Activated CD8-positive, alpha-beta memory T cell treated with anti-CD3 and anti-CD28 coated beads, Interleukin-2, amount 50 U/mL, for 1 hour (primary cell): ENCODE measurements around the gene RUSC2.
"Not testable (repeated sequence)": the region's sequence is repeated elsewhere in the genome, so short reads cannot be mapped to it uniquely, and the experiment has no call there.

ENCODE experiments used
- DNase-seq: peaks from one replicate; pipeline ENCODE4 v3.0.0-alpha.2; 2020; ENCODE audit errors: extremely low read depth

RUSC2 gene

GRCh38 chr9:35495984-35496383 lies 6.1 kb downstream of the RUSC2 start:
- no peak for DNase-seq

DNA sequence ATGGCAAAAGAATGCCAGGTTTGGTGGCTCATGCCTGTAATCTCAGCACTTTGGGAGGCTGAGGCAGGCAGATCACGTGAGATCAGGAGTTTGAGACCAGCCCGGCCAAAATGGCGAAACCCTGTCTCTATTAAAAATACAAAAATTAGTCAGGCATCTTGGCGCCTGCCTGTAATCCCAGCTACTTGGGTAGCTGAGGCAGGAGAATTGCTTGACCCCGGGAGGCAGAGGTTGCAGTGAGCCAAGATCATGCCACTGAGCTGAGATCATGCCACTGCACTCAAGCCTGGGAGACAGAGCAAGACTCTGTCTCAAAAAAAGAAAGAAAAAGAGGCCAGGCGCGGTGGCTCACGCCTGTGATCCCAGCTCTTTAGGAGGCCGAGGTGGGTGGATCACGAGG lies 8.3 kb downstream of the RUSC2 start:
- not testable (repeated sequence) for DNase-seq

DNA sequence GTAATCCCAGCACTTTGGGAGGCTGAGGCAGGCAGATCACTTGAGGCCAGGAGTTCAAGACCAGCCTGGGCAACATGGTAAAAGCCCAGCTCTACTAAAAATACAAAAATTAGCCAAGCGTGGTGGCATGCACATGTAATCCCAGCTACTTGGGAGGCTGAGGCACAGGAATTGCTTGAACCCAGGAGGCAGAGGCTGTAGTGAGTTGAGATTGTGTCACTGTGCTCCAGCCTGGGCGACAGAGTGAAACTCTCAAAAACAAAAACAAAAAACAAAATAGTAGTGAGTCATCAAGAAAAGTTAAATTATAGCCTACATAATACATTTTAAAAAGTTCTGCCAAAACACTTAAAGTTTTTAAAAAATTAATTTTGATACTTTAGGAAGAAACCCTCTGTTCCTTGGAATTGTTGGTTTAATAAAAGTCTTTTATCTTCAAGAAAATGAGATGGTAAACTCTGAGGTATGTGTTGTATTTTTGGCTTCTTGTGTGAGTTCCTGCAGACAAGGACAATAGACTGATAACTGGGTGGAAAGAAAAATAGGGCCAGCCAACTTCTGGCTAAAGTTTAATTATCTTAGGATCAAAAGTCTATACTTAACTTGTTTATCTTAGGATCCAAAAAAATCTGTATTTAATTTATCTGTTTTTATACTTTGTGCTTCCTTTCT lies 9.3 kb downstream of the RUSC2 start:
- DNase-seq = no peak

DNA sequence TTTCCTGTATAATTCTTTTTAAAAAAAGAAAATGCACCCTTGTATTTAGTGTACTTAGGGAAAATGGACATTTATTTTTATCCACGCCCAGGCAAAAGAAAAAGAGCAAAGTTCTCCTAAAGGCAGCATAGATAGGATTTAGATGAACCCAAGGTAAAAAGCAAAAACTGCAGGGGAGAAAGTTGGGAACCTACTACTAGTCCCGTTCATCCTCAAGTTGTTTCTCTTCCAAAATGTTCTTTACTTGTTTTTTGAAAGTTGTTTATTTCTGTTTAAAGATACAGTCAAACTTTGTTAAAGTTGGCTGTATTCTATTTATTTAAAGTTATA lies 9.8 kb downstream of the RUSC2 start:
- no peak for DNase-seq

- no peak for DNase-seq
Measured at GRCh38 chr9:35500130-35500748, 10.3 kb downstream of the RUSC2 start.

DNA sequence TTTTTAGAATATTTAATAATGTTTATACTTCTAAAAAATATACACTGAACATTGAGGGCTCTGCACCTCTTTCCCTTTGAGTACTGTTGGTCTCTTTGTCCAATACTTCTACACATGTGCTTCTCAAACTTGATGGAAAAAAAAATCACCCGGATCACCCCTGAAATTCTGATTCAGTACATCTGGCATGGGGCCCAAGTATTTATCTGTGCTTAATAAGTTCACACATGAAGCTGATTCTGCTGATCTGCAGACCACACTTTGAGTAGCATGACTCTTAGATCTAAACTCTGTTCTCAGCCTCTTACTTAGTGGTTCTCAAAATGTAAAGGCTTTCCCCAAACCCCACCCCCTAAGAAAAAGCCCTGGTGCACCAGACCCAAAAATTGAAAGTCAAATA lies 12.0 kb downstream of the RUSC2 start:
- DNase-seq = no peak

- DNase-seq = no peak
Measured at GRCh38 chr9:35506359-35506758, 16.4 kb downstream of the RUSC2 start.

- DNase-seq = no peak
Measured at GRCh38 chr9:35508069-35508468, 18.2 kb downstream of the RUSC2 start.

GRCh38 chr9:35510383-35510753 lies 20.5 kb downstream of the RUSC2 start:
- DNase-seq = no peak

DNA sequence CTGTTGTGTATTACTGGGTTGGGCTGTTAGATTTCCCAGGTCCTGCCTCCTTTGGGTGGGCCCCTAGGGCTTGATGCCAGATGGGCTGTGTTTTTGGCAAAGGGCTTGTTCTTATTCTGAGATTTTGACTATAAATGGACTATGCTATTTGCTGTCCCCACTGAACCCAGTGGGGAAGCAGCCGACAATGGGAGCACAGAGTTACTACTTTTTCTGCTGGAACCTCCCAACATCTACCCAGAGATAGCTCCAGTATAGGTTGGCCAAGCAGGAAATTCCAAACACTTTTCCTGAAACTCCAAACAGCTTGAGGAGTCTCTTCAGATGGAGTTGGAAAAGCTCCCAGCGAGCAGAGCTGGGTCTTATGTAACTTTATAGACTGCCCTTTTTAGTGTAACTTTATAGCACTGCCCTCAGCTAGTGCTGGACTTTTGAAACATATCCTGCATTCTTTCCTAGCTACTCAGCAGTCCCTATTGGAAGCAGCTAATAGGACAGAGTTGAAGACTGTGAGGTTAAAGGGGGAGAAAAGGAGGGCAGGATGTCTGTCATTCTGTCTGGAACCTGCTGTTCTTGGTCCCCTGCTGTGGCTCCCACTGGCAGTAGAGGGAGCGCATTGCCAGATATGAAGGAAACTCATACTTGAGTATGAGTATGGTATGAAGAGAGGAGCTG lies 21.0 kb downstream of the RUSC2 start:
- no peak for DNase-seq

DNA sequence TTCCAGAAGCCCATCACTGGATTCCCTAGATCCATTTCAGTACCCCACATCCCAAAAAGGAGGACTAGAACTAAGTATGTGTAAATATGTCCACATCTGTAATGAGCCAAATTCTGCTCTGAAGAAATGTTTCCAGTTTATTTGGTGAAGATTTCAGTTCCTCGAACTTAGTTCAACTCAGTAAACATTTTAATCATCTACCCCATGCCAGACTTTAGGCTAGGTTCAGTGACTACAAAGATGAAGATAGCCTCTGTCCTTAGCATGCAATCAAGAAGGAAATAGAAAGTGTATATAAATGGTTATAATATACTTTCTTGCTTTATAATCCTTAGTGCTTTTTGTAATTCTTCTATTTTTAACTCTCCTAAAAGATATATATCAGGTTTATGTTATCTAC lies 21.5 kb downstream of the RUSC2 start:
- no peak for DNase-seq

DNA sequence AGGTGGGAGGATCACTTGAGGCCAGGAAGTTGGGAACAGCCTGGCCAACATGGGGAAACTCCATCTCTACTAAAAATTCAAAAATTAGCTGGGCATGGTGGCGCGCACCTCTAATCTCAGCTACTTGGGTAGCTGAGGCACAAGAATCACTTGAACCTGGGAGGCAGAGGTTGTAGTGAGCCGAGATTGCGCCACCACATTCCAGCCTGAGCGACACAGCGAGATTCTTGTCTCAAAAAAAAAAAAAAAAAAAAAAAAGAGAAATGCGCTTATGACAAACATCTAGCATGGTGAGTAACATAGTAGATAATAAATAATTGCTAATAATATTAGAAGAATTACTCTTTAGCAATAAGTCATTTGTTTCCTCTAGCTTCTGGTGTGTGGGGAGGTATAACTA lies 25.9 kb downstream of the RUSC2 start:
- no peak for DNase-seq

DNA sequence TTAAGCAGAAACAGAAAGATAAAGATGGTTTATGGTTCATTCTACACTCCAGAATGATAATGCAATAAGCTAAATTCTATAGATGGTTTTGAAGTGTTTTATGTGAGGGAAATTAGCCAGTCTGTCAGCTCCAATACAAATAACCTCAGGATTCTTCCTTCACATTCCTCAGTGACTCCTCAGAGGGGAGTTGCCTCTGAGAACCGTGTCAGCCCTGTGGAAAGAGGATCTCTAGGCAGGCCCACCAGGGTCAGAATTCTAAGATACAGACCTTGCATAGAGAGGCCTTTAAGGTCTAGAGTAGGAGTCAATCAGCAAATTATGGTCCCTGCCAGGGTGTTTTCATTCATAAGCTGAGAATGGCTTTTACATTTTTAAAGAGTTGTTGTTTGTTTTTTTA lies 26.6 kb downstream of the RUSC2 start:
- no peak for DNase-seq

DNA sequence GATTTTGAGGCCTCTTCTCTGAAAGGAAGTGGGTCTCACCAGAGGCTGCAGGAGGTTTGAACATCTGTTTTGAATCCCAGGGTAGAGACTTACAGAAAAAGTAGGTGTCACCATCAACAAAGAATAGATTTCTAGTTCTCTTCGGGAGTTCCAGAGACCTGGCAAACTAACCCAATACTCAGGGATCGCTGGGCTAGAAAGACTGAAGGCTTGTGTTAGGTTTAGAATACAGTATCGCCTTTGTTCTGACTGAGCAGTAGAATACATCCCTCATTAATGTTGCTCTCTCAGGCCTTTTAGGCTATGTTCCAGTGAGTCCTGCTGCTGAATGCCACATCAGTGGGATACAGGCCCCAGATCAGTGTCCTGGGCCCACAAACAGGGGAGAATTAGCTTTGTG lies 27.2 kb downstream of the RUSC2 start:
- DNase-seq = no peak

GRCh38 chr9:35517552-35518224 lies 27.8 kb downstream of the RUSC2 start:
- no peak for DNase-seq

DNA sequence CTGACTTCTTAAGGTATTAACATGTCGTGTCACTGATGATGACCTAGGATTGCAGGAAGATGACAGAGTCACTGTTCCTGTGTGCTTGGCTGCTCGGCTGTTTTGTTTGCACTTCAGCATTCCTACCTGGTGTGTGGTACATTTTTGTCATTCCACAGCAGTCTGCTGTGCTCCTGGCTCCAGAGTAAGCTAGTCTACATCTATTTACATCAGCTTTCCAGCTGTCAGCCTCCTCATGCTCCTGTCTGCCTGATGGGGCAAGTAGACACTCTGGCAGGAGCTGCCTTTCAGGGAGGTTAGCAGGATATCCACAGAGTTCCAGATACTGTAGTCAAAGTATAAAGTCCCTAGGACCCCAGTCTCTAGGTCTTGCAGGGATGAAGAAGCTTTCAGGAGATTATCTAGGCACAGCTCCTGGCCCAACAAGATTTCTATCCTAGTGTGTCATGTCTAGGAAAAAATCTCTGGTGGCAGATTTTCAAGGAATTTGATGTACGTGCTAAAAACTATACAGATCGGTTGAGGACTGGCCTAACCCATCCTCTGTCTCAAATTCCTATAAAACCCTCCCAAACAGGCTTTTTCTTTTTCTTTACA lies 28.4 kb downstream of the RUSC2 start:
- no peak for DNase-seq

DNA sequence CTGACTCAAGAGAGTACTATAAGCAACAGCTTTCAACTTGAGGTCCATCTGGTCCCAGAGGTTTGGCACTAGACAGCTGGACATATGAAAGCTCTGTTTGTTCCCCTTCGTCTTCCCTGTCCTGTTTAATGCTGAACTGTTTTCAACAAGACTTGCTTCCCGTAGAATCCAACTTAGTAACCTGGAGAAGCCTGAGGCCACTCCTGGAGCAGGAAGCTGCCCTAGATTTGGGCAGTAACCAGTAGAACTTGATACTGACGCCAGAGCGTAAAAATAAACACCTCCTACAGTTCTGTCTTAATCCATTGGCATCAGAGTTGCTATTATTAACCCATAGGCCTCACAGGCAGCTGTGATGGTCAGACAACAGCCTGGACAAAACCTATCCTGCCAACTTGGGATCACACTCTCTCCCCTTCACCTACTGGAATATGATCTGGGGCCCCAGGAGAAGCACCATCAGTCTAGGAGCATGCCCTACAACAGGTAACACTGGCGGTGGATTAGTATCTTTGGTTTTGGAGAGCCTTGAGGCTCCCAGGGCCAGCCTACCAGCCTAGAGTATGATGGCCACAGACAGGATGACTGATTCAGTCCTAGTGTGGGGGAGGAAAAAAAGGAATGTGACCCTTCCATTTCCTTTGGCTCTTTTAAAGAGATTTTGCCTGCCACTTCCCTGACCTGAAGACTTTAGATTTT lies 29.2 kb downstream of the RUSC2 start:
- DNase-seq = no peak

DNA sequence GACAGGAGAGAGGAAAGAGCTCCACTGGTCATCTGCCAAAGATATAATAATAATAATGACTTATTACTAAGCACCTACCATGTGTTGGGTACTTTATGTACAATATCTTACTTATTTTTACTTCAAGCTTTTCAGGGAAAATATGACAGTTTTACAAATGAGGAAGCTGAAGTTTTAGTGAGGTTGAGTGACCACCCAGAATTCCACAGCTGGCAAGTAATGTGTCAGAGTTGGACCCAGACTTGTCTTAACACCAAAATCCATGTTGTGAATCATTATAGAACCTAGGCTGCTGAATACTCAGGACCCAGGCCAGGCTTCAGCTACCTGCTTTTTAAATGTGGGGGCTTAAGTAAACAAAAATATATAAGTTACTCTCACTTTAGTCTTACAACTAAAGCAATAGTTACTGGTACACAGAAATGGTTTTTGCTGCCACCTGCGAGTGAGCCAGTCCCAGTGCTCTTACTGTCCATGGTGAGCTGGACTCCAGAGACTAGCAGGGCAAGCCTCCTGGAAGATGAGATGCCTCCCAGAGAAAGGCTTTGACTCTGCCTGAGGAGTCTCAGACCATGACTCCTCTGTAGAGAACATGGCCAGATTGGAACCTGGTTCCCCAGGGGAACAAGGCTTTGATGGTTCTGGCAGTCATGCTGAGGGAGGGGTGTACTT lies 29.9 kb downstream of the RUSC2 start:
- DNase-seq = no peak

DNA sequence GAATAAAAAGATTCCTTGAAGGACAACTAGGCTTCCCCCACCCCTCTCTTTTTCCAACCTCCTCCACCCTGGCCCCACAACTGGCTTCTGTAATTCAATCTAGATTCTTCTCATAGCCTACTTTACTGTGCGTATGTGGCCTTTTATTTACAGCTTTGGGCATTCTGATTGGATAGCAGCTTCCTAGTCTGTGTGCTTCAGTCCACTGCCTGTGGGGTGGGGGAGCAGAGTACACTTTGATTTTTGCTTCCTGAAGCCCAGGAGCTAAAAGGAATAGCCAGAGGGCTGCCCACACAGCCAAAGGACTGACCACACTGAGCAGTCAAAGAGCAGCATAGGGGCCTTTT lies 30.4 kb downstream of the RUSC2 start:
- DNase-seq = no peak

- no peak for DNase-seq
Measured at GRCh38 chr9:35521708-35522107, 31.8 kb downstream of the RUSC2 start.

DNA sequence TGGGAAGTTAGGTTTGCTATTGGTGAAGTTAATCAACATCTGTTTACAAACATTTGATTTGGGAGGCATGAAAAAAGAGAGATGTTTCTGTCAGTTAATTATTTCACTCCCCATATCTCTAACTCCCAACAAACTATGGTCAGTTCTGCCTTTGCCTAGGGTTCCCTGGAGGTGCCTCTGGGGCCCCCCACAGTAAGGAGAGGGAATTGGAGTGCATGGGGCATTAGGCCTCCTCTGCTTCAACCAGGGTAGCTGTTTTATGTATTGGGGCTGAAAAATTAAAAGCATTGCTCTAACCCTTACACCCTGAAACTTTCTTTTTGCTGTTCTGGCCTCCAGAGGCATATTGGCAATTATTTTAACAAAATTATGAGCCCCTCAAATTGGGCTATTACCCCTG lies 32.3 kb downstream of the RUSC2 start:
- DNase-seq = no peak

DNA sequence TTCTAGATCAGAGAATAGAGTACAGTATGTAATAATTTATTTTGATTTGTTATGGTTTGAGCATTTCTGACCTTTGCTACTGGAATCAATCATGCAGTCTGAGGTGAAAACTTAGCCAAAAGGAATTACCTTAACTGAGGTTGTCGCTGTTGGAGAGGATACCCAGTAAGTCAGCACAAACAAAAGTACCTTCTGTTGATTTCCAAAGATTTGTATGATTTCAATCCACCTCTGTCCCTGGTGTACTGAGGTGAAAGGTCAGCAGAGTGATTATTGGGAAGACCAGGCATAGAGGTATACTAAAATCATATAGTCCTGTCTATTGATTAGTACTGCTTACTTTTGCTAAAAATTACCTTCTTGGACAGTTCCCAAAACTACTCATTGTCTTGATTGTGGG lies 32.8 kb downstream of the RUSC2 start:
- DNase-seq = no peak
